NCI-H774 (cell line): Measurements from ENCODE around the gene ITGB2.
"Not testable (repeated sequence)": the region's sequence is repeated elsewhere in the genome, so short reads cannot be mapped to it uniquely, and the experiment has no call there.

Source experiments
- DNase-seq: peaks from one replicate; lab custom pipeline; 2025; lab: John Stamatoyannopoulos, UW

ITGB2 gene

GRCh38 chr21:44926331-44927101, 5.8 kb upstream of the ITGB2 start:
- no peak for DNase-seq

- DNase-seq: no peak
These were observed 4.7 kb upstream of the ITGB2 start for GRCh38 chr21:44925378-44925755.

- DNase-seq: no peak
These were observed 4.1 kb upstream of the ITGB2 start for GRCh38 chr21:44924606-44925377.

GRCh38 chr21:44923480-44924084, 2.9 kb upstream of the ITGB2 start:
- no peak for DNase-seq

- DNase-seq: no peak
These were observed 1.2 kb upstream of the ITGB2 start for GRCh38 chr21:44921928-44922327.

GRCh38 chr21:44919913-44920693, 596 bp downstream of the ITGB2 start:
- no peak for DNase-seq

- DNase-seq: no peak
These were observed 1.4 kb downstream of the ITGB2 start for GRCh38 chr21:44919111-44919912.

GRCh38 chr21:44918581-44919033, 2.1 kb downstream of the ITGB2 start:
- DNase-seq: no peak

- DNase-seq: no peak
These were observed 2.6 kb downstream of the ITGB2 start for GRCh38 chr21:44918107-44918470.

- DNase-seq: no peak
These were observed 3.1 kb downstream of the ITGB2 start for GRCh38 chr21:44917446-44918106.

GRCh38 chr21:44916965-44917364, 3.7 kb downstream of the ITGB2 start:
- DNase-seq: no peak

GRCh38 chr21:44914176-44914874, 6.4 kb downstream of the ITGB2 start:
- no peak for DNase-seq

GRCh38 chr21:44913425-44914175, 7.1 kb downstream of the ITGB2 start:
- no peak for DNase-seq

- not testable (repeated sequence) for DNase-seq
These were observed 7.9 kb downstream of the ITGB2 start for GRCh38 chr21:44912506-44913412.

GRCh38 chr21:44912158-44912473, 8.6 kb downstream of the ITGB2 start:
- DNase-seq: no peak

GRCh38 chr21:44911384-44912157, 9.1 kb downstream of the ITGB2 start:
- DNase-seq: peak; percentile 40

GRCh38 chr21:44911068-44911383, 9.7 kb downstream of the ITGB2 start:
- DNase-seq: no peak
